Pancreas (tissue), 10 donors: ENCODE results near the gene TNPO3. TPM values are rescaled to one million over a fixed set of nuclear protein-coding genes. Genes with fewer than 3 reads are reported as not detected.

Source experiments
- ATAC-seq, 4 donors: fragments of 200-7000 bp; cut with Tn5 transposase; one replicate each; pipeline versions ENCODE4 v1.8.0 to v1.9.1; 2020; ENCODE audit warnings: mild to moderate bottlenecking in 4 of 4, moderate library complexity in 4 of 4
- DNase-seq, 6 donors: peaks; one replicate each; pipeline ENCODE4 v3.0.0-alpha.2; 2020
- FAIRE-seq: peaks from 2 replicates; lab custom pipeline; 2012; peaks lifted over from hg19 to GRCh38; lab: Jason Lieb, UNC
- H3K27ac ChIP-seq, 4 donors: fragments of 200-600 bp; sonication (generic); 1 replicate in 3 of 4; 2 replicates in 1 of 4; pipeline versions ENCODE4 v1.5.0 to v1.8.0; 2020
- H3K27me3 ChIP-seq, 4 donors: fragments of 200-600 bp; one replicate each; pipeline ENCODE4 v1.8.0; 2021
- H3K36me3 ChIP-seq, 3 donors: fragments of 200-600 bp; sonication (generic) in 1 of 3; one replicate each; pipeline versions ENCODE4 v1.5.0 to v1.8.0; 2020 to 2021
- H3K4me1 ChIP-seq, 3 donors: fragments of 200-600 bp; one replicate each; pipeline ENCODE4 v1.8.0; 2021
- H3K4me3 ChIP-seq, 4 donors: fragments of 200-600 bp; sonication (generic) in 2 of 4; one replicate each; pipeline versions ENCODE4 v1.5.0 to v1.8.0; 2020 to 2021
- H3K9me3 ChIP-seq, 4 donors: fragments of 200-600 bp; one replicate each; pipeline ENCODE4 v1.8.0; 2021
- CTCF ChIP-seq, 4 donors: fragments of 200-600 bp; sonication (generic) in 3 of 4; IDR thresholded peaks; one replicate each; pipeline versions ENCODE4 v1.5.0 to v1.8.0; 2021; ENCODE audit warnings: antibody characterized with exemption in 4 of 4
- WGBS, 2 donors: extraction: QIAGEN DNeasy Blood & Tissue Kit; methylation state at CpG; one replicate each; pipeline ENCODE4 v1.1.7; 2013; 5-methylcytosine and 5-hydroxymethylcytosine counted together
- intact Hi-C, 3 donors: fragments of 100-400 bp; cut with DNase I; formaldehyde crosslinking; loops; one replicate each; pipeline versions ENCODE4 v1.11.1 to v1.14.2; 2022
- polyA plus RNA-seq, 2 donors: library from polyadenylated mRNA; stranded (reverse); fragments of 200-250 nt; gene quantifications; one replicate each; pipeline ENCODE4 v1.2.3, GENCODE V29; 2013
- total RNA-seq, 6 donors: library from RNA; stranded (reverse); fragmentation: NEBNext Ultra II Directional in 4 of 6; extraction: Animal tissue kit (Norgen Biotek cat#: 25700) in 4 of 6; gene quantifications; one replicate each; pipeline versions ENCODE4 v1.2.1 to v1.2.4, GENCODE V29; 2021 to 2023
- donor health status: healthy with polysubstance abuse.
- donor health status: DM: no; HTN: no; CAD: no; lungs with moderate emphysema.
- donor health status: DM: no; HTN: no; CAD: no.
- donor health status: control.
- donor health status: control.
- donor health status: Bipolar disorder and iron deficiency.
- donor health status: DM: yes; HTN: yes; CAD: no.
- donor health status: DM: no; HTN: no; CAD: no.
- donor health status: DM: no; HTN: no; CAD: no.
- donor health status: DM: yes; HTN: yes; CAD: no.

Gene TNPO3
- total and polyA plus RNA-seq, 8 donors, result 6.5 to 20.7 (median 14.6) TPM

- H3K27ac ChIP-seq, result peak overlapping the region in 1 of 4 donors; percentile 10
- WGBS, 2 donors, result 76 to 84% methylated on average over 17 of the region's 17 CpGs
- intact Hi-C loops, result no loop called here
Observed at GRCh38 chr7:128937271-128937646, 117.7 kb downstream of the TNPO3 start.

DNA sequence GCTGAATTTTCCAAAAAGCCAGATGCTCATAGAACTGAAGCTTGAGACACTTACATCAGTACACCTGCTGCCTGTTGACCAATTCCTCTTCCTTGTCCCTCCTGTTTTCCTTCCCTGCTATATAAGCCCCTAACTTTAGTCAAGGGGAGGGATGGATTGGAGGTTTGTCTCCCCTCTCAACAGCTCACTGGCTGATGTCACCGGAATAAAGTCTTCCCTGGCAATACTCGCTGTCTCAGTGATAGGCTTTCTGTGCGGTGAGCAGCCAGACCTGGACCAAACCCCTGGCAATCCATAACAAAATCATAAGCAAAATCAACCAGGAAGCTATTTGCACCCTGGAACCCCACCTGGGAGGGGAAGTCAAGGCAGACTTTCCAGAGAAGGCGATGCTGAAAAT is 118.1 kb downstream of the TNPO3 start:
- no peaks in the 10 kb centered on the region for H3K4me1 ChIP-seq
- DNase-seq (no peak), FAIRE-seq (no peak), ATAC-seq (no peak)
- no peak for TF ChIP-seq CTCF (IDR thresholded peaks at IDR 0.05)
- H3K9me3 ChIP-seq, result no peaks in the 10 kb centered on the region
- H3K27me3 ChIP-seq, result no peaks in the 10 kb centered on the region
- intact Hi-C loops, result no loop called here
- no peak overlapping the region for H3K4me3 ChIP-seq
- H3K27ac ChIP-seq, result no peak overlapping the region
- WGBS, 2 donors, result 95 to 96% methylated on average over 4 of the region's 4 CpGs
- no peaks in the 10 kb centered on the region for H3K36me3 ChIP-seq

More at GRCh38 chr7:128937271-128937646, 117.7 kb downstream of the TNPO3 start:
- Histone ChIP-seq H3K4me1 (no peaks in the 10 kb centered on the region), H3K36me3 (no peaks in the 10 kb centered on the region), H3K9me3 (no peaks in the 10 kb centered on the region), H3K4me3 (peak overlapping the region in 3 of 4 donors; percentile 79 to 93 (median 90)), H3K27me3 (no peaks in the 10 kb centered on the region)
- no peak for TF ChIP-seq CTCF (IDR thresholded peaks at IDR 0.05)
- ATAC-seq, result no peak
- no peak for DNase-seq
- no peak for FAIRE-seq

- Histone ChIP-seq H3K9me3 (no peaks in the 10 kb centered on the region), H3K27ac (no peak overlapping the region), H3K36me3 (no peaks in the 10 kb centered on the region), H3K4me1 (no peaks in the 10 kb centered on the region), H3K27me3 (no peaks in the 10 kb centered on the region), H3K4me3 (no peak overlapping the region)
- FAIRE-seq, result no peak
- no peak for ATAC-seq
- 78 to 84% methylated on average over 6 of the region's 6 CpGs for WGBS, 2 donors
- intact Hi-C loops, result no loop called here
- TF ChIP-seq CTCF (IDR thresholded peaks at IDR 0.05), result no peak
- DNase-seq, result no peak
Observed at GRCh38 chr7:128935342-128935730, 119.6 kb downstream of the TNPO3 start.

DNA sequence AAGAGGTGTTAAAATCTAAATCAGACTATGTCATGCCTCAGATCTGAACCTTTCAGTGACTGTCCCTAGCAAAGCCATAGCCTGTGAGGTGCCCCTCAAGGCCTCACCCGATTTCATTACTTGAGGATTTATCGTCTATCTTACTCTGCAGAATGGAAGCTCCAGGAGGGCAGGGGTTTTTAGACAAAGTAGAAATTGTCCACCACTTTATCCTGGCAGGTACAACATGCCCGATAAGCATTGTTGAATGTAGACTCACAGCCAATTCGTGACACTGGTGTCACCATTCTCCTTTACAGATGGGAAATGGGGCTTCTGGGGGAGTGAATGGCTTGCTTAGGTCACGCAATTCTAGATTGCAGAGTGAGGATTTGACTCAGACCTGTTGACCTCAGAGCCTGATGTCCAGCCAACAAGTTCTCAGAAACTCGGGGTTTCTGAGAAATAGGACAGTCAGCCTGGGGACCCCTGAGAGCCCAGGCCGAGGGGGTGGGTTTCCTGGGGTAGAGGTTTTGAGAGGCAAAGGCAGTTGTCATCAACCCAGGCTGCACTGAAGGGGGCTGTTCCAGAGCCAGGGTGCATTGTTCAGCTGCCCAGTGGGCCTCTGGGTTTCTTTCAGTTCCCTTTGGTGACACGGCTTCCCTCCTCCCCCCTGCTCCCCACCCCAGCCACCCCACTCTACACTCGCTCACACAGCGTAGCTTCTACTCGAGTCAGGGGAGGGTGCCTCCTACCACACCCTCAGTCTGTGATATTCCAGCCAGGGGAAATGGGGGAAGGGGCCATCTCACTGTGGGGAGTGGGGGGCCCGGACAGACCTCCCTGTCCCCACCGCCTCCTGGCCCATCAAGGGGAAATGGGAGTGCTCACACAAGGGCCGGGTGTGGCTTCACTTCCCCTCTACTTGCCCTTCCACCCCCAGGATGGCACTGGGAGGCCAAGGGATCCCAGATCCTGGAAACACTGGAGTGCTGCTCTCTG is 120.3 kb downstream of the TNPO3 start:
- Histone ChIP-seq H3K27me3 (no peaks in the 10 kb centered on the region), H3K27ac (no peak overlapping the region), H3K36me3 (no peaks in the 10 kb centered on the region), H3K9me3 (no peaks in the 10 kb centered on the region), H3K4me3 (no peak overlapping the region), H3K4me1 (no peaks in the 10 kb centered on the region)
- no peak for ATAC-seq
- TF ChIP-seq CTCF (IDR thresholded peaks at IDR 0.05), result no peak
- no peak for FAIRE-seq
- intact Hi-C loops, result no loop called here
- DNase-seq, result no peak
- 68 to 78% methylated on average over 14 of the region's 14 CpGs for WGBS, 2 donors
